Fibroblast of upper back skin (primary cell): ENCODE results near the gene OLFM4.
"Not testable (repeated sequence)": the region's sequence is repeated elsewhere in the genome, so short reads cannot be mapped to it uniquely, and the experiment has no call there.

Experiments used
- DNase-seq: peaks from one replicate; pipeline ENCODE4 v3.0.0-alpha.2; 2013

Gene OLFM4

GRCh38 chr13:53028637-53029203 is at the start of gene OLFM4:
OLFM4 (plus strand) TSS chr13:53028813; CDS start chr13:53028837, 24 bp downstream.
- DNase-seq, result no peak

- no peak for DNase-seq
These were observed 49.6 kb upstream of the OLFM4 start for GRCh38 chr13:52978989-52979388.

- DNase-seq, result no peak
These were observed 47.9 kb upstream of the OLFM4 start for GRCh38 chr13:52980695-52981094.

- DNase-seq, result no peak
These were observed 44.8 kb upstream of the OLFM4 start for GRCh38 chr13:52983836-52984235.

- no peak for DNase-seq
These were observed 43.7 kb upstream of the OLFM4 start for GRCh38 chr13:52984881-52985363.

GRCh38 chr13:52991344-52992020 is 37.1 kb upstream of the OLFM4 start:
- no peak for DNase-seq

- no peak for DNase-seq
These were observed 36.5 kb upstream of the OLFM4 start for GRCh38 chr13:52992110-52992509.

GRCh38 chr13:52994051-52994450 is 34.6 kb upstream of the OLFM4 start:
- no peak for DNase-seq

GRCh38 chr13:52994865-52995264 is 33.7 kb upstream of the OLFM4 start:
- no peak for DNase-seq

GRCh38 chr13:52995946-52996345 is 32.7 kb upstream of the OLFM4 start:
- DNase-seq, result no peak

GRCh38 chr13:52997951-52998876 is 30.4 kb upstream of the OLFM4 start:
- no peak for DNase-seq

- no peak for DNase-seq
These were observed 29.4 kb upstream of the OLFM4 start for GRCh38 chr13:52999093-52999696.

GRCh38 chr13:53001444-53002225 is 27.0 kb upstream of the OLFM4 start:
- no peak for DNase-seq

- no peak for DNase-seq
These were observed 24.0 kb upstream of the OLFM4 start for GRCh38 chr13:53004573-53004972.

- DNase-seq, result no peak
These were observed 23.0 kb upstream of the OLFM4 start for GRCh38 chr13:53005626-53006025.

GRCh38 chr13:53007872-53008271 is 20.7 kb upstream of the OLFM4 start:
- DNase-seq, result no peak

GRCh38 chr13:53010374-53011105 is 18.1 kb upstream of the OLFM4 start:
- no peak for DNase-seq

GRCh38 chr13:53012707-53013106 is 15.9 kb upstream of the OLFM4 start:
- DNase-seq, result no peak

- DNase-seq, result no peak
These were observed 15.5 kb upstream of the OLFM4 start for GRCh38 chr13:53013113-53013512.

- DNase-seq, result not testable (repeated sequence)
These were observed 14.6 kb upstream of the OLFM4 start for GRCh38 chr13:53014018-53014417.
